HCEC 1CT (cell line): Measurements from ENCODE around the gene FADD.
"Not testable (repeated sequence)": the region's sequence is repeated elsewhere in the genome, so short reads cannot be mapped to it uniquely, and the experiment has no call there.

Source experiments
- DNase-seq: peaks from one replicate; pipeline ENCODE4 v3.0.0-alpha.2; 2017

The FADD gene

DNA sequence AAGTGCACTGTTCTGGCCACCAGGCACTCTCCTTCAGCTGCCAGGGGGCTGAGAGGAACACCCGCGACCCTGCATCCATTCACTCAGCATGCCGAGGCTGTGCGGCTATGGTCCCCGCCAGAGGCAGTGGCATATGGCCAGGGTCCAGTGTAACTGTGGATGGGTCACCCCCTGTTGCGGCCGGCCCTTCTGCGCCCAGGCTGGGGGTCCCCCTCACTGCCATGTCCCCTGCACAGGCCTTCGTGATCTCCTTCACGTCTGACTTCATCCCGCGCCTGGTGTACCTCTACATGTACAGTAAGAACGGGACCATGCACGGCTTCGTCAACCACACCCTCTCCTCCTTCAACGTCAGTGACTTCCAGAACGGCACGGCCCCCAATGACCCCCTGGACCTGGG, 20.8 kb upstream of the FADD start:
- no peak for DNase-seq

DNA sequence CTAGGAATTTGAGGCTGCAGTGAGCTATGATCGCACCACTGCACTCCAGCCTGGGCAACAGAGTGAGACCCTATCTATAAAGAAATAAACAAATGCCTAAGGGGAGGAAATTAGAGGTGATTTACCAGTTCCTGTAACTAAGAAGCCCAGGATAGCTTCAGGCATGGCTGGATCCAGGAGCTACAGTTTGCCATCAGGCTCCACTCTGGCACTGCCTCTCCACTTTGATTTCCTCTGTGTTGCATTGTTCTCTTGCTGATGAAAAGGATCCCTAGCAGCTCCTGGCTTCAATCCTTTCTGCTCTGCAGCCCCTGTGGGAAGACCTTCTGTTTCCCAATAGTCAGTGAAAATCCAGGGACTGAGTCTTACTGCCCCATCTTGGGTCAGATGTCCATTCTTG, 20.1 kb upstream of the FADD start:
- no peak for DNase-seq

DNA sequence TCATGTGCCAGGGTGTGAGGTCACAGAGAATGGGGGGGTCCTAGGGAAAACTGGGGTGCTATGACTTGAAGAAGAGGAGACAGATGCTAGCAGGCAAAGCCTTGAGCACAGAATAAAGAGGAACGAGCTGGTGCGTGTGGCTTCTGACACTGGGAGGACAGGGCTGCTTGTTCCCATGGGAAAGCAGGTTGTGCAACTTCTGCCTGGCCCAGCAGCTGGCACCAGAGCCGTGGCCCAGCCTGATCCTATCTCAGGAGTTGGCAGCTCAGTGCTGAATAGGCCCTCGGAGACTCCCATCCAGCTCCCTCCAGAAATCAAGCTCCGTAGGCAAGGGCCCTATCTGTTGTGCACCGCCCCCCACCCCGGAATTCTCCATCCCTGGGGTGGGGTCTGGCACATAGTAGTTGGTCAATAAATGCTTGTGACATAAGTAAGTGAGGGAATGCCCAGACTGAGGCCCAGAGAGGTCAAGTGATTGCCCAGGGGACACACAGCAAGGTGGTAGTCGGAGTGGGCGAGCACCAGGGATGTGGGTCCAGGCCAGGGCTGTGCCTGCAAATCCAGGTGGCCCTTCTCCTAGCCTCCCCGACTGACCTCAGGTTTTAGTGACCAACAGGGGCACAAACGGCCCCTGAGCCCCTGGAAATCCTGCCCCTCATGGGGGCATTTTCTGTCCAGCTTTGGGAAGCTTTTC, 19.5 kb upstream of the FADD start:
- no peak for DNase-seq

DNA sequence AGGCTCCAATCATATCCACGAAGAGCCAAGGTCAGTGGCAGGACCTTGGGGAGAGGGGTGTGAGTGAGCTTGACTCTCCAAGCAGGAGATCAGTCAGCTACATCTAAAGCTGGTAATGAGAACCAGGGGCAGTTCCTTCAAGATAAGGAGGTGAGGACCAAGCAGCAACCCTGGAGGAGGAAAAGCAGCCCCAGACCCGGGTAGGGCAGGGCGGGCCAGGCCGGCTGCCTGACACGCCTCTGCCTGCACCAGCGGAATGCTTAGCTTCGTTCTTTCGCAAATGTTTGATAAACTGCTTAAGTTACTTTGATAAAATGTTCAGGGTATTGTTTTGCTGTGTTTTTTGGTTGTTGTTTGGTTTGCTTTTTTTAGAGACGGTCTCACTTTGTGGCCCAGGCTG, 18.7 kb upstream of the FADD start:
- no peak for DNase-seq

DNA sequence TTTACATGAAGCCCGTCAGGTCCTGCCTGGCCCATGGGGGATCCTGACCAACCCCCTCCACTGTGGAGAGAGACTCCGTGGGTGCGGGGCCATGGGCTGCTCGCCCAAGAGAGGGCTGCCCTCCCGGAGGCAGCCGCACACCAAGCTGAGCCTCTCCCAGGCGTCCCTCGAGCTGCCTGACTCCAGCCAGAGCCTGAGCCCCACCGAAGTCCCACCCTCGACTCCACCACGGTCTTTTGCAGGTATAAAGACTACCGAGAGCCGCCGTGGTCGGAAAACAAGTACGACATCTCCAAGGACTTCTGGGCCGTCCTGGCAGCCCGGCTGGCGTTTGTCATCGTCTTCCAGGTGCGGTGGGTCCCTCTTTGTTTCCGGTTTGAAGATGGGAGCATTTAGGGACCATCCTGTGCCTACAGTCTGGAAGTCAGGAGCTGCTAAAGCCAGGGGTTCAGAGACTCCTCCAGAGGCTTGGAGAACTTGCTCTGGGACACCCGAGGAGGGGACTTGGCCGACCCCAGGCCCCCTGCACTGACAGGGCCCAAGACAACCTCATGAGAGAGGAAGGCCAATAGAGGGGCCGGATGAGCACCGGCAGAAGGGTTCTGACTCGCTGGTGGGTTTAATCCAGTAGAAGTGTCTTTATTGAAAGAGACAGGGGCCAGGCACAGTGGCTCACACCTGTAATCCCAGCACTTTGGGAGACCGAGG, 17.6 kb upstream of the FADD start:
- DNase-seq, result no peak

DNA sequence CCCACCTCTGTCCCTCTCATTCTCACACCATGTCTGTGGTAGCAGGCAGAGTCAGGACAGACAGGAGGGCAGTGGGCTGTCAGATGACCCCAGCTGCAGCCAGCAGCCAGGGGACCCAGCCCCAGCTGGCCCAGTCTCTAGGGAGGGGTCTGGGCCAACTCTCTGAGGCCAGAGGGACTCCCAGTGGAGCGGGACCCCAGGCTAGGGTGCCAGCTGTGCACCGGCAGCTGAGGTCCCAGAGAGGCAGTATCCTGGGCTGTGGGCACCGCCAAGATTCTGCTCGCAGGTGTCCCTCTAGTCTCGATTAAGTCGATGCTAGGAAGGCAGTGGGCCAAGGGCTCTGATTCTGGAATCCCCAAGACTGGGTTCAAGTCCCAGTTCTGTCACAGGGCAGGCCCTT, 16.7 kb upstream of the FADD start:
- DNase-seq, result no peak

DNA sequence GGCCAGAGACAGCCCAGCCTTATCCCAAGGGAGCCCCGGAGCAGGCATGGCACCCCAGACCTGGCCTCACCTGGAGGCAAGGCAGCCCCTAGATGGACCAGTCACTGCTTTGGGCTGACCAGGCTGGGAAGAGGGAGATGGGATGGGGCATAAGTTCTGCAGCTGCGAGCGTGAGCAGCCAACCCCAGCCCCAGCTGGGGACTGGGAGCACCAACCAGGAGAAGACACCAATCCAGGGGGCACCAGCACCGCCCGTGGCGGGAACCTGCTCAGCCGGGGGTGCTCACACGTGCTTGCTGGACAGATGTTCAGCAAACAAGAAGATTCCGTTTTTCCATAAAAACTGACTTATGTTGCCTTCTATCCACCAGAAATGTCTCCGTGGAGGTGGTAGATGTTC, 16.2 kb upstream of the FADD start:
- DNase-seq, result no peak

DNA sequence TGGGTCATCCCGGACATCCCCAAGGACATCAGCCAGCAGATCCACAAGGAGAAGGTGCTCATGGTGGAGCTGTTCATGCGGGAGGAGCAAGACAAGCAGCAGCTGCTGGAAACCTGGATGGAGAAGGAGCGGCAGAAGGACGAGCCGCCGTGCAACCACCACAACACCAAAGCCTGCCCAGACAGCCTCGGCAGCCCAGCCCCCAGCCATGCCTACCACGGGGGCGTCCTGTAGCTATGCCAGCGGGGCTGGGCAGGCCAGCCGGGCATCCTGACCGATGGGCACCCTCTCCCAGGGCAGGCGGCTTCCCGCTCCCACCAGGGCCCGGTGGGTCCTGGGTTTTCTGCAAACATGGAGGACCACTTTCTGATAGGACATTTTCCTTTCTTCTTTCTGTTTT, 15.3 kb upstream of the FADD start:
- no peak for DNase-seq

DNA sequence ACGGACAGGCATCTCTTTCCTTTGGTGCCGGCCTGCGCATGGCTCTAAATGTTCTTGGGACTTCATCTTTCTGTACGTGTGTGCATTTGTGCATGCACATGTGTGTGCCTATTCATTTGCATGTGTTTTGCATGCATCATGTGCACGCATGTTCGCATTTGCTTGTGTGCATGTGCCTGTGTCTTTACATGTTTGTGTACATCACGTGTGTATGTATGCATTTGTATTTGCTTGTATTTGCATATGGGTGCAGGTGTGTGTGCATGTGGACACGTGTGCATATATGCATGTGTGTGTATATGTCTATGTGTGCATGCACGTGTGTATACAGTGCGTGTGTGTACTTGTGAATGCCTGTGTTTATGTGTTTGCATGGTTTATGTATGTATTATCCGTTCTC, 13.5 kb upstream of the FADD start:
- no peak for DNase-seq

DNA sequence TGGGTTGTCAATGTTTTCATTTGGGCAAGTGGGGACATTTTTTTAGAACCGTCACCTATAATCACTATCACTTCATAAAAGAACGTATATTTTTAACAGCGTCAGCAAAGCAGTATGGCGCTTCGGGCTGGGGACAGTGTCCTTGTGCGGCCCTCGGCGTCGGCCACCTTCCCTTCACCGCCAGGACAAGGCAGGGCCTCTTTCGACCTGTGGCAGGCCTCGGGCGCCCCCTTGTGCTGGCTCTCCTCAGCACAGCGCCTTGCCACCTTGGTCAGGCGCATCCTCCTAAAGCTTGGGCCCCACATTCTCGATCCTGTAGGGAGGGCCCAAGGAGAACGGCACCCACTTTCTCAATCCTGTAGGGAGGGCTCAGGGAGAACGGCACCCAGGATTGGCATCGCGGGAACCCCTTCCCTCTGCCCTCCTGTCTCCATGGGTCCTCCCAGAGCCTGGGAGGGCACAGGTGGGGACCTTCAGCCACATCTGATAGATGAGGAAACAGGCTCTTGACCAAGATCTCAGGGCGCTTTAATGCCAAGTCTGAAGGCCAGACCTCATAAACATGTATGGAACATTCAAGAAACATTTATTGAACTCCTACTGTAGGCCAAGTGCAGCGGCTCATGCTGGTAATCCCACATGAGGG, 11.5 kb upstream of the FADD start:
- DNase-seq, result peak; percentile 23

DNA sequence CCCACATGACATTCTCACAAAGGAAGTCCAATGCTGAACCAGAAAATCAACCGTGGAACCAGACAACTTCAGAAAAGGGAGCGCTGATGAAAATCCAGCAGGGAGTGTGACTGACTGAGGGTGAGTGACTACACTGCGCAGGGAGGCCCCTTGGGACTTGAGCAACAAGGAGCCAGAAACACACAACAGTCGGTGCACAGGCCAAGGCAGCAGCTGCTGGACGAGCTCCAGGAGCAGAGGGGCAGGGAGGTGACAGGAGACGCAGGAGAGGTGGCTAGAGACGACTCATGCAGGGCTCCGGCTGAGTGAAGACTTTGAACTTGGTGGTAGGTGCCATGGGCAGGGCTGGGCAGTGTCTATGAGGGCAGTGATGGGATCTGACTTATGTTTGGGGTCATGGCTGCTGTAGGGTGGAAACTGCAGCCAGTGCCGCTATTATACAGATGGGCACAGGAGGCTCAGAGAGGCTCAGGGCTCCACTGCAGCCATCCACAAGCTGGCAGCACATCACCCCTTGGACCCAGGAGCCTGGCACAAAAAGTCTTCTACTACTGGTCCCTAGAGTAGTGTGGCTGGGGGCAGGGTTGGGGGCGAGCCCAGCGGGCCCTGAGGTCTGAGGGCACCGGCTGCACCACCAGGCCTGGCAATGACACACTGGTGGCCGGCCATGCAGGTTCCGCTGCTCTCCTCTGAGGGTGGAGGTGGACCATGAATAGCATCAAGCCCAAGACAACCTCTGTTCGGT, 10.3 kb upstream of the FADD start:
- DNase-seq, result no peak

DNA sequence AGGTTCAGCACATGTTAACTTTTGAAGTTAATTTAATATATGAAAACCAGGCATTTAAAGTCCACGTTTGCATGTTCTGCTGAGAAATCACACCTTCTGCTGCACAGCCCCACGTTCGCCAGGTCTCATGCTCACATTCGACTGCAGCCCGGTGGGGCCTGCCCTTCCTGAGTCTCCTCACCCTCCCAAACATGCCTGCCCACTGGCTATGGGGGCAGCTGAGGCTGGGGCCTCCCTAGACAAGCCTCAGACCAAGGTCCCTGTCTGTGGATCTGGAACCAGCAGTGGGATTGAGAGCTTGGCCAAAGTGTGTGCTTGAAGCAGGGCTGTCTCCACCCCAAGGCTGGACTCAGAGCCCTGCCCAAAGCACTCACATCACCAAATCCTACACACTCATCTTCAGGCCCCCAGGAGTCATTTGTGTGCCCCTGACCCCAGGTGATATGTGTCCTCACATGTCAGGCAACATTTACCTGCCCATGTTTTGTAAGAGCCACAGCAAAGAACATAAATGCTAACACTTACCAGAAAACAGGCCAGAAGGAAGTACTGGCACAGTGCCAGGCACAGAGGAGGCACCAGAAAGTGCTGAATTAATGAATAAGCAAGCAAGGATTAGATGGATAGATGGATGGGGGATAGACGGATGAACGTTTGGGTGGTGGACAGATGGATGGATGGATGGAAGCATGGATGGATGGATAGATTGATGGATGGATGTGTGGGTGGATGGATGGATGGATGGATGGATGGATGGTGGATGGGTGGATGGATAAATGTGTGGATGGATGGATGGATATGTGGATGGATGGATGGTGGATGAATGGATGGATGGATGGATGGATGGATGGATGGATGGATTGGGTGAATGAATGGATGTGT, 9.4 kb upstream of the FADD start:
- no peak for DNase-seq

DNA sequence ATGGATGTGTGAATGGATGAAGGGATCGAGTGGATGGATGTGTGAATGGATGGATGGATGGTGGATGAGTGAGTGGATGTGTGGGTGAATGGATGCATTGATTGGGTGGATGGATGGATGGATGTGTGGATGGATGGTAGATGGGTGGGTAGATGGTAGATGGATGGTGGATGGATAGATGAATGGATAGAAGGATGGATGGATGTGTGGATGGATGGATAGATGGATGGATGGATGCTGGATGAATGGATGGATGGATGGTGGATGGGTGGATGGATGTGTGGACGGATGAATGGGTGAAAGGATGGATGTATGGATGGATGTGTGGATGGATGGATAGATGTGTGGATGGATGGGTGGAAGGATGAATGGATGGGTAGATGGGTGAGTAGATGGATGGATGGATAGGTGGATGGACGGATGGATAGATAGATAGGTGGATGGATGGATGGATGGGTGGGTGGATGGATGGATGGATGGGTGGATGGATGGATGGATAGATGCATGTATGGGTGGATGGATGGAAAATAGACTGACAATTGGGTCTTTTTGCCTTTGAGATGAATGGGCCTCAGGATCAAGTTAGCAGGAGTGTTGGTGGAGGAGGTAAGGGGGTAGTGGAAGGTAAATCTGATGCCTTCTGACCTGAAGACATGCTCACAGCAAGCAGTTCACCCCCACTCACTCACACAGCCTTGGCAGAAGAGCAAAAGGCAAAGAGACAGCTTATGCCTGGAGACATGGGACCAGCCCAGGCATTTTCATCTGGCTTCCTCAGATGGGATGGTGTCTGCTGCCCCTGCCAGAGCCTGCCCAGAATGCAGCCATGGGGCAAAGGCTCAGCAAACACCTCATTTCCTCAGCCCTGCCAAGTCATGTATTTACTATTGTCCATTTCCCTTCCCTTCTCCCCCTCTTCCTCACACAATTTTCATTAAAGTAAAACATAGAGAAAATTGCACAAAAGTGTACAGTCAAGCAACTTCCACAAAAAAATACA, 8.0 kb upstream of the FADD start:
- no peak for DNase-seq

DNA sequence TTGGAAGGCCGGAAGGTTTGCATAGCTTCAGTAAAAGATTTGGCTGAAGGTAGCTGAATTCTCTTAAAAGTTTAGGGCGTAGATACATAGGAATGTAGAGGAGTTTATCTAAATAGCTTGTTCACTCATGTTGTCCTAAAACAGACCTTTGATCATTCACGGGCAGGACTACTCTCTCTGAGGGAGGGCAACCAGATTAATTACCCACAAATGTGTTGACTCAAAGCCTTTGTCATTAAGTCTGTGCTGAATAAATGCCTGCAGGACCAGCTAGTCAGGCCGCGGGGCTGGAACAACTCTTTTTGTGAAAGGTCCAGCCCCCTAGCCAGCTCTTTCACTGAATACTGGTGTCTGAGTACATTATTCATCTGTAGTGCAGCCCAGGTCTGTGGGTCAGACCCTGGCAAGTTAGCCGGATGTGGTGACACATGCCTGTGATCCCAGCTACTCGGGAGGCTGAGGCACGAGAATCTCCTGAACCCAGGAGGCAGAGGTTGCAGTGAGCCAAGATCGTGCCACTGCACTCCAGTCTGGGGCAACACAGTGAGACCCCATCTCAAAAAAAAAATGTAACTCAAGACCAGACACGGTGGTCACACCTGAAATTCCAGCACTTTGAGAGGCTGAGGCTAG, 2.8 kb upstream of the FADD start:
- no peak for DNase-seq

DNA sequence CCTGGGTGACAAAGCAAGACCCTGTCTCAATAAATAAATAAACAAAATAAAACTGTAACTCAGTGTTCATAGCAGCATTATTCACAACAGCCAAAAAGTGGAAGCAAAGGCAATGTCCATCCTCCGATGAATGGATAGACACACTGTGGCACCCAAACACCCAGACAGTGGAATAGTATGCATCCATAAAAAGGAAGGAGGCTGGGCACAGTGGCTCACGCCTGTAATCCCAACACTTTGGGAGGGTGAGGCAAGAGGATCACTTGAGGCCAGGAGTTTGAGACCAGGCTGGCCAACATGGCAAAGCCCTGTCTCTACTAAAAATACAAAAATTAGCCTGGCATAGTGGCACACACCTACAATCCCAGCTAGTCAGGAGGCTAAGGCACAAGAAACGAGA, 2.0 kb upstream of the FADD start:
- DNase-seq, result not testable (repeated sequence)

DNA sequence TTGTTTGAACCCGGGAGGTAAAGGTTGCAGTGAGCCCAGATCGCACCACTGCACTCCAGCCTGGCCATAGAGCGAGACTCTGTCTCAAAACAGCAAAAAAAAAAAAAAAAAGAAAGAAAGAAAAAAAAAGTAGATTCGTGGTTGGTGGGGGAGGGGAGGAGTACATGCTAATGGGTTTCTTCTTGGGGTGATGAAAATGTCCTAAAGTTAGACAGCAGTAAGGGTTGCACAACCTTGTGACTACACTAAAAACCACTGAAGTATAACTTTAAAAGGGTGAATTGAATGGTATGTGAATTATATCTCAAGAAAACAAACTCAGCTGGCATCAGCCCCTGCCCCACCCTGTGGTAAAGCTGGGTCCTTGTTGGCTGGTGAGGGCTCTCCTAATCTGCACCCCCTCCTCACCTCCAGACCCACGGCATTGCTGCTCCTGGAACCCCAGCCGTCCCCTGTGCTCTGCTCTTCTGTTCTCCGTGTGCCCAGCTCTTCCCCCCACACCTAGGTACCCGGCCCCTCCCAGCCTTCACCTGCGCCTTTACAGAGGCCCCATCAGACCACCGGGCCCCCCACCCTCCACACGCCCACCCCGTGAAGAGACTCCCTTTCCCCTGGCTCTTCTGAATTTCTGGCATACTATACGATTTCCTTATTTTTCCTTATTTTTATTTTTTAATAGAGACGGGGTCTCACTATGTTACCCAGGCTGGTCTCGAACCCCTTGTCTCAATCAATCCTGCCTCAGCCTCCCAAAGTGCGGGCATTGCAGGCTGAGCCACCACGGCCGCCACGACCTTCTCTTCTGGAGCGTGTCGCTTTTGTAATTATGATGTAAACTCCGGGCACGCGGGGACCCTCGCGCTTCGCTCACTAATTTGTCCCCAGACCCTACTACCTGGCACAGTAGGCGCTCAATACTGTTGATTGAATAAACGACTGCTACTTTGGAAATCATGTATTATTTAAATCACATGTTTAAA, 924 bp upstream of the FADD start:
- DNase-seq, result no peak

DNA sequence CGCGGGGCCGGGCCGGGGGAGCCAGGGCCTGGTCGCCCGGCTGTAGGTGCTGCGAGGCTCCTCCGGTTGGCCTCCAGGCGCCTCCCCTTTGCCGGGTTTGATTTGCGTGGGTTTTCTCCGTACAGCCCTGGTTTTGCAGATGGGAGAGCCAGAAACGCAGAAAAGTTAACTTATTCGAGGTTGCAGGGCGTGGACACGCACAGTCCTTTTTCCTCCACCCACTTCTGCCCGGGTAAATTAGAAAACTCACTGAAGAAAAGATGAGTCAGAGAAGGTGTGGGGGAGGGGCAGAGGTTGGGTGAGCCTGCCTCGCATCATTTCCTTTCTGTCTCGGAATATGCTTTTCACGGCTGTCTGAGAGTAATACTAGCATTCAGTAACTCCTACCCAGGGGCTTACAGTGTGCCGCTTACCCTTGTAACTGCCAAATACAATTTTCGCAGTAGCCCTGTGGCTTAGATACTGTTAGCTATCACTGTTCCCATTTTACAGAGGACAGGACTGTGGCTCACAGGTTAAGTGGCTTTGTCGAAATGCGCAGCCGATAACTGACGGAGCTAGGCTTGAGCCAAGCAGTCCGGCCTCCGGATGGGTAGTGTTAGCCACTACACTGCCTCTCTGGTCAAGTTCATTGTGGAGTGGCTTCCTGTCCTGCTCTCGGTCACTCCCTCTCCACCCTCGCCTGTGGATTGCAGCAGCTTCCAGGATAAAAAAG, 812 bp downstream of the FADD start:
- peak; percentile 77 for DNase-seq

DNA sequence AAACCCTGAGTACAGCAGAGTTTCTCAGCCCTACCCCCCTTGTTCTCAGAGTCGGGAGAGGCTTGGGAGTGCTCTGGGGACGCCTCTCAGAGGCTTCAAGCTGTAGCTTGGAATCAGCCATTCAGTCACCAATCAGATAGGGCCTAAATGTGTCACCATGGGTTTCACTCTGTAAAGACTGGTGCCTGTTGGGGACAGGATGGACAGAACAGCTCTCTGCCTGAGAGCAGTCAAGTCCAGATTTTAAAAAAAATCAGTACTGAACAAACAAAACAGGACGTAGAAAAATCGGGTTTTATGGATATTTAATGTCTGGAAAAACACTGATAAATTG, 1.3 kb downstream of the FADD start:
- DNase-seq, result no peak
